GM19324 (cell line): ENCODE measurements around the gene ACVR1.

Source experiments
- ATAC-seq: cut with Tn5 transposase; IDR thresholded peaks from one replicate; pipeline ENCODE4 v1.9.1; 2021; ENCODE audit warnings: mild to moderate bottlenecking, moderate library complexity; ENCODE audit not compliant: unreplicated experiment, low FRiP score

Gene ACVR1

DNA sequence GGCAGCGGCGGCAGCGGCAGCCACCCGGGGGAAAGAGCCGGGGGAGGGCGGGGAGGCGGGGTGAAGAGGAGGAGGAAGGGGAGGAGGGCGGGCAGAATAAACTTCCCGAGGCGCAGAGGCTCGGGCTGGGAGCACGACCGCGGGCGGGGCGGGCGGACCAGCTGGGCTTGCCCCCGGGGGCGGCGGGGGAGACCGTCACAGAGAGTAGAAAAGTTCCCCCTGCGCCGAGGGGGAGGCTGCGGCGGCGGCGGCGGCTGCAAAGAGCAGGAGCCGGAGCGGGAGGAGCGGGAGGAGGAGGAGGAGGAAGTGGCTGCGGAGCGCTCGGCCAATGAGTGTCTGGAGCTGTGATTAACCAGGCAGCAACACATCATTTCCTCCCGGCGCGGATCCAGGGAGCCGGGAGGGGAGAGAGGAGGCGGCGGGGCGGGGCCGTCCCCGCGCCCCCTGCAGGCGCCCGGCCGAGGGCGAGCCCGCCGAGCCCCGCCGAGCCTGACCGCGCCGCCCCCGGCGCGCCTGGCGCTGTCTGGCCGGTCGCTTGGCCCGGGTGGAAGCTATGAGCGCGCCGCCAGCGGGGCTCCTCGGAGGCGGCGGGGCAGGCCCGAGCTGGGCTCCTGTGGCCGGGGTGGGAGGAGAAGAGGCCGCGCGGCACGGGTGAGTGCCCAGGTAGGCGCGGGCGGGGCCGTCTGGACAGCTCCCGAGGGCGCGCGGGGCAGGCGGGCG lies at the start of gene ACVR1:
TSS of gene ACVR1 (minus strand) at position 265 of the 720 bp plus-strand sequence. CDS start 76,837 bp downstream, outside the sequence.
- peak; percentile 89 for ATAC-seq

- no peak for ATAC-seq
Observed at GRCh38 chr2:157925071-157925470, 48.9 kb upstream of the ACVR1 start.

DNA sequence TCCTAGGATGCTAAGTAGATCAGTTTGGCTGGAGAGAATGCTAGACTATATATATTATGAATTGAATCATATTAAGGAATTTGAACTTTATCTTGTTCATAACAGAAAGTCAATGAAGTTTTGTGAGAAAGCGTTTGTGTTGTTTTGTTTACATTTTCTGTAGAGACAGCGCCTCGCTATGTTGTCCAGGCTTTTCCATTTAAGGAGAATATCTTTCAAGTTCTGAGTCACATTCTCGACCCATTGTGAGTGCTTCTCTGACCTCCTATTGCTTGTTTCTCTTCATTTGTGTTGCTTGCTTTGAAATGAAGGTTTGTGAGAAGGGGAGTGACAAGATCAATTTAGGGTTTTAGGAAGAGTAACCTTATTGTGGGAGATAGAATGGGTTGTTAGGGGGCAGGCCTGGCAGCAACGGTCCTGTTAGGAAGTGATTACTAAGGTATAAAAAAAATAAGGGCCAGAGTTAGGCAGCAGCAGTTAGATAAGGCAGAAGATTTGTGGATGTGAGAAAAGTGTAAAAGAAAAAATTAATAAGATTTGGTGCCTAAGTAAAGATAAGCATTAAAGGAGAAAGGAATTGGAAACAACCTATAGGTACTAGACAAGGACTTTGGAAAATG lies 47.6 kb upstream of the ACVR1 start:
- no peak for ATAC-seq

DNA sequence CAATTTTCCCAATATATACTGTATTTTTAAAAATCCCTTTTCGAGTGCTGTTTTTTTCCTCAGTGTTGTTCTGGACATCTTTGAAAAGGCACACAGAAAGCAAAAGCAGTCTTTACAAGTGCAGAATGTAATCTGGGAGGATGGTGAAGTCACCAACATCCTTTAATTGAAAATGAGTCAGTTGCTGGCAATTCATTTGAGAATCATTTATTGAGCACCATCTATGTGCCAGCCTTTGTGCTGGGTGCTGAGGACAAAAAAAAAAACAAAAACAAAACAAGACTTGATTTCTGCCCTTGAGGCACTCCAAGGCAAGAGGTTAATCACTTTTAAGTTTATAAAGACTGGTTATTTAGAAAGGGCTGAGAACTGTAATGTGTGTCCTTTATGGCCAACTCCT lies 46.7 kb upstream of the ACVR1 start:
- no peak for ATAC-seq

DNA sequence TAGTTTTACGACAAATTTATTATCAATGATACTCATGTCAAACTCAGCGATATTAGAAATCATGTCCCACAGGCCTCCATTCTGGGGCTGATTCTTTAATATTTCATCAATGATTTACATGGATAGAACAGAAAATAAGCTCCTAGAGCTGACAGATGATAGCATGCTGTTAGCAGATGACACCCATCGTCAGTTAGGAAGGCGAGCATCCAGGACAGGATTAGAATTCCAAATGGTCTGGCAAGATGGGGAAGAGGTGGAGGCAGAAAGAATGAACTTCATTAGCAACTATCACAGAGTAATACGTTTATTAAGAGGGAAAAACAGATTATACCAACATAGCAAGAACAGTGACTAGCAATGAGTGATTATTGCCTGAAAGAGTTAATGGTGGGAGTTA lies 46.2 kb upstream of the ACVR1 start:
- no peak for ATAC-seq

- ATAC-seq: no peak
Observed at GRCh38 chr2:157920736-157921135, 44.6 kb upstream of the ACVR1 start.

DNA sequence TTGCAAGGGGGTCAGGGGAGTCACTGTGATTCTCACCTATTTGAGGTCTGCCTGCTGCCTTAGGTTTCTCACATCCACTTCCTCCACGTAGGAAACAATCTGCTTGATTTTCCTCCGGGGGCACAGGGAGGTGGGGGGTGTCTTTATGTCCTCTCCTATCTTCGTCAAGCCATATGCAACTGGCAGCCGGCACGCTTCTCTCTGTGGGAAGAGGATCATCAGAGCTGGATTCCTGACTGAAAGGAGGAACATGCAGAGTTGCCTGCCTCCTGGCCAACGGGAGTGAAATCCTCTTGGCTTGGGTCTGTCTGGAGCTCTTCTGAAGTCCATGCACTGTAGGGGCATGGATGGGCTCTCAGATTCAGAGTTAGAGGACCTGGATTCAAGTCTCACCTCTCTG lies 43.1 kb upstream of the ACVR1 start:
- no peak for ATAC-seq

GRCh38 chr2:157918319-157918718 lies 42.2 kb upstream of the ACVR1 start:
- ATAC-seq: no peak

- ATAC-seq: no peak
Observed at GRCh38 chr2:157911750-157912149, 35.6 kb upstream of the ACVR1 start.

DNA sequence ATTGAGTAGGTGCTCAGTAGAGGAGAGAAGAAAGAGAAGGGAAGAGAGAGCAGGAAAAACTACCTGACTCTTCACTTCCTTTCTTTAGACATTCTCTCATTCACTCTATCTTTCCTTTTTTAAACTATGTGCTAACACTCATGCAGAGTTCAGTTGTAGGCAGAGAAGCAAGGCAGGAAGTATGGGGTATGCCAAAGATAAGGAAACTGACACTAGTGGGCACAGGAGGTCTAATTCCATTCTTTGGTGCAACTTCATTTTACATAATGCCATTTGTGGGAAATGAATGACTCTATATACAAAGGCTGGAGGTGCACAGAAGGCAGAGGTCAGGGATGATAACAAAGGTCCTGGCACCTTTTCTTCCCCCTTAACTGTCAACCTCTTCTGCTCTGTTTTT lies 35.1 kb upstream of the ACVR1 start:
- no peak for ATAC-seq

DNA sequence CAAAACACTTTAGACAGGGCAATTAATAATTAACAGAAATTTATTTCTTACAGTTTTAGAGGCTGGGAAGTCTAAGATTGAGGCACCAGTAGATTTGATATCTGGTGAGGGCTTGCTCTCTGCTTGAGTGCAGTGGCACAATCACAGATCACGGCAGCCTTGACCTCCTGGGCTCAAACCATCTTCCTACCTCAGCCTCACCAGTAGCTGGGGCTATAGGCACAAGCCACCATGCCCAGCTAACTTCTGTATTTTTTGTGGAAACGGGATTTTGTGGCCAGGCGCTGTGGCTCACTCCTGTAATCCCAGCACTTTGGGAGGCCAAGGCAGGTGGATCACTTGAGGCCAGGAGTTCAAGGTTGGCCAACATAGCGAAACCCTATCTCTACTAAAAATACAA lies 29.0 kb upstream of the ACVR1 start:
- ATAC-seq: no peak

GRCh38 chr2:157903626-157904025 lies 27.5 kb upstream of the ACVR1 start:
- ATAC-seq: no peak

DNA sequence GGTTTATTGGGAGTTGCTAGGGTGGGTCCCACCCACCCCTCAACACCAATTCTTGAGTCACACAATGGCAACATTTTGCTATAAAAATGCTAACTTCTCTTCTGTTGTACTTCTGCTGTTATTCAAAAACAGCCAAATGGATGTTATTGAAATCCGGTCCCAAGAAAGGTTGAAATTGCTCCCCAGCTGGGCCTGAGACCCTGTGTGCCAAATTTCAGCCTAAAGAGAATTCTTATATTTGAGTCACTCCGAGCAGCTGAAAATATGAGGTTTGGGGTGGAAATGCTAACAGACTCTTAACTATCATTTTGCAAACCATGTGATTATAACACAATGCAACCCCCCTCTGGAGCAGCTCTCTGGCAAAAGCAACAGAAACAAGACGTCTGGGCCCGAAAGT lies 27.0 kb upstream of the ACVR1 start:
- no peak for ATAC-seq

- no peak for ATAC-seq
Observed at GRCh38 chr2:157902692-157903091, 26.6 kb upstream of the ACVR1 start.

DNA sequence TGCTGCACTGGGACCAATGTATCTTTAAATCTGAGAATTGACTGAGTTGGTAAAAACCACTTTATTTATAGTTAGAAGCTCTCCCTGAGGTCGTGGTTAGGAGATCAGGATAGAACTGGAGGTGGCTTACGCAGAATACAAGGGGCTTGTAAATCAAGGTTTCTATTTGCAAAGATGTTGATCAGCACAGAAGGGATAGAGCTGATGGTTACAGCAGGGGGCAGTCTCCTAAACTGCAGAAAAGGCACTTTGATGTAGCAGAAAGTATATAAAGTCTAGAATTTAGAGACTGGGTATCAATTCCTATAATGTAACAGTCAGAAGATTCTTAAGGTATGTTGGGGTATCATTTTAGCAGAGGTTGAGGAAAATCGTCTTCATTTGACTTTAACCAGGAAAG lies 25.2 kb upstream of the ACVR1 start:
- no peak for ATAC-seq

DNA sequence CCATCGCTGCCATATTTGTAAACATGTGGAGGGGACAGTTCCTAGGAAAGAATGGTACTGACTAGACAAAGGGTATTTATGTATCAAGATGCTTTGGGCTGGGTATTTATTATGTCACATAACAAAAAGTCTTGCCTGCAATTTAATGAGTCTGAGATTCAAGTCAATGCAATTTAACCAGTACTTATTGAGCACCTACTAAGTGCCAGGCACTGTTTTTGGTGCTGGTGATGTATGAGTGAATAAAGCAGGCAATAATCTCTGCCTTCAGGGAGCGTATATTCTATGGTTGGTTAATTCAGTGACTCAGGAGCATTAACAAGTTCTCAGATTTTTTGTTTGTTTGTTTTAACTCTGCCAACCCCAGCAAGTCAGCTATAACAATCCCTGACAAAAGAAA lies 24.6 kb upstream of the ACVR1 start:
- ATAC-seq: no peak

DNA sequence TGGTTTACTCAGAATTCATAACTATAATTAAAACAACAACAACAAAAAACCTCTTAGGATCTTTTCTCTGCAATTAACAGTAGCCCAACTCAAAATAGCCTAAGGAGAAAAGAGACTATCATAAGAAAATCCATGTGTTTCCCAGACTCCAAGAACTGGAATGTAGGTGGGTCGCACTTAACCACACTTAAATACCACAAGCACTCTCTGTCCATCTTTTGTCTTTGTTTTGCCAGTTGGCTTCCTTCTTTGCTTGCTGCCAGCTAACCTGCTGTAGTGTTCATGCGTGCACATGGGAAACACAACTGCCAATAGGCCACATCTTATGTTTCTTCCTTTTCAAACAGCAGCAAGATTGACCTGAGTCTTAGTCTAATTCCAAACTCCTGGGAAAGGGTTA lies 24.1 kb upstream of the ACVR1 start:
- no peak for ATAC-seq

- ATAC-seq: peak; percentile 88
Observed at GRCh38 chr2:157899125-157899839, 23.2 kb upstream of the ACVR1 start.

DNA sequence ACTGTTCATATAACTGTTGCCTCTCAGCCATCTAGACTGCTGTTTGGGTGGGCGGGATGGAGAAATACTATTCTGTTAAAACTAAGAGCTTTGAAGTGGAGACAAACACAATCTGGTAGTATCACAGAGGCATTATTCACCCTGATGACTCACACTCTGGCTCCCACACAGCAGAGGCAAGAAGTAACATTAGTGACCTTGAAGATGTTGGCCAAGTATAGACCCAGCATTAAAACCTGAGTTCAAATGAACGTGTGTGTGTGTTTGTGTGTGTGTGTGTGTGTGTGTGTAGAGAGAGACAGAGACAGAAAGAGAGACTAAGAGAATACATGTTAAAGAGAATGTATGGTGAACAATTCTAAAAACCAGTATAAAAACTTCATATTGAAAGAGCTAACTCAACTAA lies 22.5 kb upstream of the ACVR1 start:
- ATAC-seq: no peak

GRCh38 chr2:157897106-157897971 lies 21.2 kb upstream of the ACVR1 start:
- ATAC-seq: no peak

DNA sequence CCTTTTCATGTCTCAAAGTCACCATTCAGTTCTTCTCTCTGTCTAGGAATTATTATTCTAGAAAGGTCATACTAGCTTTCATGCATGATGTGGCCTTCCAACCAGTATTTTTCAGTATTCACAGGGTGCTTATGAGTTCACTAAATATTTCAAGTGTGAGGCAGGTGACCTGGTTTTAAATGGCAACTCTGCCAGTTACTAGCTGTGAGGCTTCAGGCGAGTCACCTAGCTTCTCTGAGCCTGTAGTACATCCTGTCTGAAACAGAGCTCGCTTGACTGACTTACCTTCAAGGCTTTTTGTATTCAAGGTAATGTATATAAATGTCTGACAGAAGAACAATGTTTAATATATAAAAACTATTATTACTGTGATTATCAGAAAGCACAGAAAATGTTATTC lies 19.4 kb upstream of the ACVR1 start:
- ATAC-seq: no peak
